Hepatocyte (in vitro differentiated cells): Measurements from ENCODE around the gene SLC38A10. TPM values are rescaled to one million over a fixed set of nuclear protein-coding genes. Genes with fewer than 3 reads are reported as not detected.

ENCODE experiments used
- DNase-seq: peaks from one replicate; pipeline ENCODE4 v3.0.0-alpha.2; 2016; ENCODE audit warnings: low spot score
- H2AFZ ChIP-seq: fragments of 200-600 bp; sonication (generic); 2 replicates; pipeline ENCODE4 v1.6.0; 2016; ENCODE audit warnings: antibody characterized with exemption, mild to moderate bottlenecking
- H3K27ac ChIP-seq: fragments of 200-600 bp; sonication (generic); 2 replicates; pipeline ENCODE4 v1.5.1; 2016; ENCODE audit warnings: mild to moderate bottlenecking
- H3K27me3 ChIP-seq: fragments of 200-600 bp; sonication (generic); 2 replicates; pipeline ENCODE4 v1.6.1; 2016
- H3K36me3 ChIP-seq: fragments of 200-600 bp; sonication (generic); replicated peaks from 2 replicates; pipeline ENCODE4 v1.5.1; 2016; ENCODE audit warnings: low read depth; ENCODE audit not compliant: insufficient read depth
- H3K4me1 ChIP-seq: fragments of 200-600 bp; sonication (generic); 2 replicates; pipeline ENCODE4 v1.5.1; 2016; ENCODE audit warnings: mild to moderate bottlenecking, moderate library complexity; ENCODE audit not compliant: insufficient read depth
- H3K4me2 ChIP-seq: fragments of 200-600 bp; sonication (generic); 2 replicates; pipeline ENCODE4 v1.6.0; 2016
- H3K4me3 ChIP-seq: fragments of 200-600 bp; sonication (generic); 2 replicates; pipeline ENCODE4 v1.5.1; 2016; ENCODE audit warnings: mild to moderate bottlenecking
- H3K79me2 ChIP-seq: fragments of 200-600 bp; sonication (generic); 2 replicates; pipeline ENCODE4 v1.6.0; 2017; ENCODE audit warnings: mild to moderate bottlenecking
- H3K9me2 ChIP-seq: fragments of 200-600 bp; sonication (generic); replicated peaks from 2 replicates; pipeline ENCODE4 v1.6.0; 2017; ENCODE audit warnings: mild to moderate bottlenecking; ENCODE audit not compliant: insufficient read depth
- H3K9me3 ChIP-seq: fragments of 200-600 bp; sonication (generic); 2 replicates; pipeline ENCODE4 v1.5.1; 2016; ENCODE audit warnings: low read depth, mild to moderate bottlenecking
- H4K20me1 ChIP-seq: fragments of 200-600 bp; sonication (generic); 2 replicates; pipeline ENCODE4 v1.6.0; 2016; ENCODE audit warnings: mild to moderate bottlenecking; ENCODE audit not compliant: insufficient read depth, poor library complexity, severe bottlenecking
- CTCF ChIP-seq: fragments of 200-600 bp; sonication (generic); IDR thresholded peaks from 2 replicates; pipeline ENCODE4 v1.5.1; 2016; ENCODE audit warnings: antibody characterized with exemption, mild to moderate bottlenecking; ENCODE audit not compliant: poor library complexity
- EZH2 ChIP-seq: fragments of 200-600 bp; sonication (generic); IDR thresholded peaks from 2 replicates; pipeline ENCODE4 v1.6.1; 2016; ENCODE audit warnings: antibody characterized with exemption, mild to moderate bottlenecking, borderline replicate concordance
- EZH2phosphoT487 ChIP-seq: fragments of 200-600 bp; sonication (generic); IDR thresholded peaks from one replicate; pipeline ENCODE4 v1.6.1; 2018; ENCODE audit warnings: antibody characterized with exemption, mild to moderate bottlenecking, low read depth, moderate library complexity; ENCODE audit not compliant: unreplicated experiment, severe bottlenecking
- WGBS: methylation state at CpG from one replicate; pipeline ENCODE4 v1.1.6; 2016; ENCODE audit warnings: low lambda C conversion rate; ENCODE audit errors: missing lambda C conversion rate; 5-methylcytosine and 5-hydroxymethylcytosine counted together
- polyA plus RNA-seq: library from polyadenylated mRNA; unstranded; fragments of >200 nt; fragmentation: Nextera tagmentation; extraction: Ambion mirVana; gene quantifications from 2 replicates; pipeline ENCODE4 v1.2.1, GENCODE V29; 2016
- total RNA-seq: library from RNA; depleted of rRNA; stranded (reverse); fragments of >200 nt; gene quantifications from 2 replicates; pipeline ENCODE4 v1.2.3, GENCODE V29; 2014

Gene SLC38A10
- total and polyA plus RNA-seq, 2 experiments from 2014 or later, result 91.4 to 124 TPM

GRCh38 chr17:81282876-81283275 lies 12.2 kb downstream of the SLC38A10 start:
- Histone ChIP-seq H3K27me3 (no peaks in the 10 kb centered on the region), H3K36me3 (no peaks in the 10 kb centered on the region), H3K4me3 (no peak overlapping the region), H4K20me1 (peaks cover 3% of the 10 kb centered on the region), H2AFZ (no peak overlapping the region), H3K79me2 (peaks cover 35% of the 10 kb centered on the region), H3K4me2 (no peak overlapping the region), H3K27ac (no peak overlapping the region), H3K9me2 (no peaks in the 10 kb centered on the region), H3K9me3 (no peaks in the 10 kb centered on the region), H3K4me1 (no peaks in the 10 kb centered on the region)
- DNase-seq, result no peak
- TF ChIP-seq EZH2 (no peak), EZH2phosphoT487 (no peak), CTCF (no peak)
- 96% methylated on average over 13 of the region's 16 CpGs for WGBS

GRCh38 chr17:81282141-81282540 lies 13.0 kb downstream of the SLC38A10 start:
- H3K9me2 ChIP-seq, result no peaks in the 10 kb centered on the region
- H3K4me1 ChIP-seq, result no peaks in the 10 kb centered on the region
- peaks cover 27% of the 10 kb centered on the region for H3K79me2 ChIP-seq
- H3K27ac ChIP-seq, result no peak overlapping the region
- no peaks in the 10 kb centered on the region for H3K27me3 ChIP-seq
- 98% methylated on average over 23 of the region's 33 CpGs for WGBS
- H2AFZ ChIP-seq, result no peak overlapping the region
- TF ChIP-seq EZH2phosphoT487, result no peak
- no peak for TF ChIP-seq EZH2
- no peak for TF ChIP-seq CTCF
- H3K9me3 ChIP-seq, result no peaks in the 10 kb centered on the region
- no peaks in the 10 kb centered on the region for H3K36me3 ChIP-seq
- peaks cover 3% of the 10 kb centered on the region for H4K20me1 ChIP-seq
- H3K4me3 ChIP-seq, result no peak overlapping the region
- no peak overlapping the region for H3K4me2 ChIP-seq
- DNase-seq, result no peak

GRCh38 chr17:81280571-81280970 lies 14.5 kb downstream of the SLC38A10 start:
- no peak overlapping the region for H3K4me2 ChIP-seq
- H3K36me3 ChIP-seq, result no peaks in the 10 kb centered on the region
- 96% methylated on average over 15 of the region's 24 CpGs for WGBS
- H3K27me3 ChIP-seq, result no peaks in the 10 kb centered on the region
- H2AFZ ChIP-seq, result no peak overlapping the region
- H3K27ac ChIP-seq, result no peak overlapping the region
- no peak overlapping the region for H3K4me3 ChIP-seq
- DNase-seq, result no peak
- peaks cover 3% of the 10 kb centered on the region for H4K20me1 ChIP-seq
- no peaks in the 10 kb centered on the region for H3K4me1 ChIP-seq
- H3K9me3 ChIP-seq, result no peaks in the 10 kb centered on the region
- TF ChIP-seq EZH2phosphoT487 (no peak), CTCF (no peak), EZH2 (no peak)
- no peaks in the 10 kb centered on the region for H3K9me2 ChIP-seq
- H3K79me2 ChIP-seq, result peaks cover 13% of the 10 kb centered on the region
